HEK293 (cell line): ENCODE data around the gene ADPGK.

Experiments used
- GFI1B ChIP-seq: fragments of 450-650 bp; formaldehyde crosslinking; IDR thresholded peaks from 2 replicates; pipeline ENCODE4 v1.5.1; 2016; ENCODE audit warnings: missing biosample characterization, missing genetic modification characterization
- IKZF3 ChIP-seq: fragments of 450-650 bp; IDR thresholded peaks from 2 replicates; pipeline ENCODE4 v1.5.0; 2018; ENCODE audit warnings: missing biosample characterization, mild to moderate bottlenecking, missing genetic modification characterization, moderate library complexity
- KLF8 ChIP-seq: fragments of 450-650 bp; formaldehyde crosslinking; IDR thresholded peaks from 2 replicates; pipeline ENCODE4 v1.5.1; 2016; ENCODE audit warnings: missing biosample characterization, missing genetic modification characterization
- RBAK ChIP-seq: fragments of 450-650 bp; formaldehyde crosslinking; IDR thresholded peaks from 2 replicates; pipeline ENCODE4 v1.5.1; 2016; ENCODE audit warnings: missing biosample characterization, missing genetic modification characterization
- SP3 ChIP-seq: fragments of 450-650 bp; formaldehyde crosslinking; IDR thresholded peaks from 2 replicates; pipeline ENCODE4 v1.5.1; 2016; ENCODE audit warnings: missing biosample characterization, missing genetic modification characterization
- ZEB2 ChIP-seq: fragments of 450-650 bp; formaldehyde crosslinking; IDR thresholded peaks from 2 replicates; pipeline ENCODE4 v1.5.1; 2016; ENCODE audit warnings: missing biosample characterization, missing genetic modification characterization
- ZFHX2 ChIP-seq: fragments of 450-650 bp; formaldehyde crosslinking; conservative IDR thresholded peaks from 2 replicates; pipeline ENCODE4 v1.5.1; 2016; ENCODE audit warnings: missing biosample characterization, missing genetic modification characterization
- ZNF121 ChIP-seq: fragments of 450-650 bp; formaldehyde crosslinking; IDR thresholded peaks from 2 replicates; pipeline ENCODE4 v1.5.1; 2016; ENCODE audit warnings: missing biosample characterization, missing genetic modification characterization
- ZNF223 ChIP-seq: fragments of 450-650 bp; formaldehyde crosslinking; IDR thresholded peaks from 2 replicates; pipeline ENCODE4 v1.5.1; 2016; ENCODE audit warnings: missing biosample characterization, missing genetic modification characterization
- ZNF239 ChIP-seq: fragments of 450-650 bp; formaldehyde crosslinking; IDR thresholded peaks from 2 replicates; pipeline ENCODE4 v1.5.1; 2016; ENCODE audit warnings: missing biosample characterization, missing genetic modification characterization
- ZNF324 ChIP-seq: fragments of 450-650 bp; formaldehyde crosslinking; IDR thresholded peaks from 2 replicates; pipeline ENCODE4 v1.5.1; 2016; ENCODE audit warnings: missing biosample characterization, missing genetic modification characterization
- ZNF366 ChIP-seq: fragments of 450-650 bp; formaldehyde crosslinking; conservative IDR thresholded peaks from 2 replicates; pipeline ENCODE4 v1.5.1; 2016; ENCODE audit warnings: missing biosample characterization, missing genetic modification characterization
- ZNF473 ChIP-seq: fragments of 450-650 bp; formaldehyde crosslinking; IDR thresholded peaks from 2 replicates; pipeline ENCODE4 v1.5.1; 2017; ENCODE audit warnings: missing biosample characterization, missing genetic modification characterization
- ZNF48 ChIP-seq: fragments of 450-650 bp; formaldehyde crosslinking; IDR thresholded peaks from 2 replicates; pipeline ENCODE4 v1.5.1; 2016; ENCODE audit warnings: missing biosample characterization, missing genetic modification characterization
- ZNF549 ChIP-seq: fragments of 450-650 bp; IDR thresholded peaks from 2 replicates; pipeline ENCODE4 v1.5.1; 2018; ENCODE audit warnings: missing biosample characterization, missing genetic modification characterization, mild to moderate bottlenecking, inconsistent platforms, moderate library complexity
- ZNF621 ChIP-seq: fragments of 450-650 bp; formaldehyde crosslinking; IDR thresholded peaks from 2 replicates; pipeline ENCODE4 v1.5.1; 2017; ENCODE audit warnings: missing biosample characterization, missing genetic modification characterization
- ZNF664 ChIP-seq: fragments of 450-650 bp; formaldehyde crosslinking; IDR thresholded peaks from 2 replicates; pipeline ENCODE4 v1.5.1; 2016; ENCODE audit warnings: missing biosample characterization, missing genetic modification characterization
- ZNF791 ChIP-seq: fragments of 450-650 bp; formaldehyde crosslinking; IDR thresholded peaks from 2 replicates; pipeline ENCODE4 v1.5.1; 2016; ENCODE audit warnings: missing biosample characterization, missing genetic modification characterization
- ZSCAN30 ChIP-seq: fragments of 450-650 bp; IDR thresholded peaks from 2 replicates; pipeline ENCODE4 v1.5.1; 2018; ENCODE audit warnings: missing biosample characterization, mild to moderate bottlenecking, missing genetic modification characterization, moderate library complexity
- TF ChIP-seq, protein P1 (sequence below): fragments of 450-650 bp; formaldehyde crosslinking; IDR thresholded peaks from 2 replicates; pipeline ENCODE4 v1.5.1; 2016; ENCODE audit warnings: missing biosample characterization, missing genetic modification characterization
- TF ChIP-seq, protein P2 (sequence below): fragments of 450-650 bp; formaldehyde crosslinking; IDR thresholded peaks from 2 replicates; pipeline ENCODE4 v1.5.1; 2016; ENCODE audit warnings: missing biosample characterization, missing genetic modification characterization, borderline replicate concordance
- TF ChIP-seq, protein P3 (sequence below): fragments of 450-650 bp; formaldehyde crosslinking; IDR thresholded peaks from 2 replicates; pipeline ENCODE4 v1.5.1; 2016; ENCODE audit warnings: missing biosample characterization, missing genetic modification characterization, borderline replicate concordance
- TF ChIP-seq, protein P4 (sequence below): fragments of 450-650 bp; formaldehyde crosslinking; IDR thresholded peaks from 2 replicates; pipeline ENCODE4 v1.5.1; 2016; ENCODE audit warnings: missing biosample characterization, missing genetic modification characterization
- TF ChIP-seq, protein P5 (sequence below): fragments of 450-650 bp; formaldehyde crosslinking; IDR thresholded peaks from 2 replicates; pipeline ENCODE4 v1.5.1; 2016; ENCODE audit warnings: missing biosample characterization, missing genetic modification characterization

The ADPGK gene

DNA sequence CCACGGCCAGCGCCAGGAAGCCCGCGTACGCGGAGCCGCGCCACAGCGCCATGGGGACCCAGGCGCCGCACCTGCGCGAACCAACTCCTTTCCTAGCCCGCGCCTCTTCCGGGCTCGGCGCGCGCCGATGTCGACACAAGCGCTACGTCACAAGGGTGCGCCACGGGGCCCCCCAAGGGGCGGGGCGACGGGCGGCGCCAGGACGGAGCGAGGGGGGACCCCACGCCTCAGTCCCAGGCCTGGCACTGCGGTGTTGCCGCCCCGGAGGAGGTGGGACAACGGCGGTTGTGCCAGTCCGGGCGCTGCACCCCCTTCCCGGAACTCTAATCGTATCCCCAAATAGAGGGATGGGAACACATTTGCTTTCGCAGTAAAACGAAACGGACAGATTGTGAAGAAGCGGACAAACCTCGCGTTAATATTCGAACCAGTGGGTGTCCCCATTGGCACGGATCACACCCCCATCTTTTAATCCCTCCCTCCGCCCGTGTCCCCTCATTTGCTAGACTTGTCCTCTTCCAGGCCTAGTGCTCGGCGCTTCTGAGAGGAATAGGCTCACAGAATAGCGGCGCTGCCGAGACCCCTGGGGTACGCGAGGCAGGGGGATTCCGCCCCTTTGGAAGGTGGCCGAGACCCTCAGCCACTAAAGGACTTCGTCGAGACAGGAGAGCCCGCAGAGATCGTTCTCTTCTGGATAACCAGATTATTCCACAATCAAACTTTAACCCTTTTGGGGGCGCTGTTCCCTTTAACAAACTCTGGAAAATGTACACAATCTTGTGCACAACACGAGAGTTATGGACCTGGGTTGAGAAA lies at the start of gene ADPGK (continued):
- TF ChIP-seq, protein P1, sequence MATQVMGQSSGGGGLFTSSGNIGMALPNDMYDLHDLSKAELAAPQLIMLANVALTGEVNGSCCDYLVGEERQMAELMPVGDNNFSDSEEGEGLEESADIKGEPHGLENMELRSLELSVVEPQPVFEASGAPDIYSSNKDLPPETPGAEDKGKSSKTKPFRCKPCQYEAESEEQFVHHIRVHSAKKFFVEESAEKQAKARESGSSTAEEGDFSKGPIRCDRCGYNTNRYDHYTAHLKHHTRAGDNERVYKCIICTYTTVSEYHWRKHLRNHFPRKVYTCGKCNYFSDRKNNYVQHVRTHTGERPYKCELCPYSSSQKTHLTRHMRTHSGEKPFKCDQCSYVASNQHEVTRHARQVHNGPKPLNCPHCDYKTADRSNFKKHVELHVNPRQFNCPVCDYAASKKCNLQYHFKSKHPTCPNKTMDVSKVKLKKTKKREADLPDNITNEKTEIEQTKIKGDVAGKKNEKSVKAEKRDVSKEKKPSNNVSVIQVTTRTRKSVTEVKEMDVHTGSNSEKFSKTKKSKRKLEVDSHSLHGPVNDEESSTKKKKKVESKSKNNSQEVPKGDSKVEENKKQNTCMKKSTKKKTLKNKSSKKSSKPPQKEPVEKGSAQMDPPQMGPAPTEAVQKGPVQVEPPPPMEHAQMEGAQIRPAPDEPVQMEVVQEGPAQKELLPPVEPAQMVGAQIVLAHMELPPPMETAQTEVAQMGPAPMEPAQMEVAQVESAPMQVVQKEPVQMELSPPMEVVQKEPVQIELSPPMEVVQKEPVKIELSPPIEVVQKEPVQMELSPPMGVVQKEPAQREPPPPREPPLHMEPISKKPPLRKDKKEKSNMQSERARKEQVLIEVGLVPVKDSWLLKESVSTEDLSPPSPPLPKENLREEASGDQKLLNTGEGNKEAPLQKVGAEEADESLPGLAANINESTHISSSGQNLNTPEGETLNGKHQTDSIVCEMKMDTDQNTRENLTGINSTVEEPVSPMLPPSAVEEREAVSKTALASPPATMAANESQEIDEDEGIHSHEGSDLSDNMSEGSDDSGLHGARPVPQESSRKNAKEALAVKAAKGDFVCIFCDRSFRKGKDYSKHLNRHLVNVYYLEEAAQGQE = 0 out of 2 replicates have a peak, but pooled peaks have one; percentile 33
- TF ChIP-seq ZSCAN30 = peak; percentile 99
- TF ChIP-seq SP3 (tag by site-specific recombination) = peak; percentile 99
- TF ChIP-seq ZNF223 (tag by site-specific recombination) = peak; percentile 100
- TF ChIP-seq IKZF3 (tag by site-specific recombination) = peak; percentile 86
- TF ChIP-seq, protein P2, sequence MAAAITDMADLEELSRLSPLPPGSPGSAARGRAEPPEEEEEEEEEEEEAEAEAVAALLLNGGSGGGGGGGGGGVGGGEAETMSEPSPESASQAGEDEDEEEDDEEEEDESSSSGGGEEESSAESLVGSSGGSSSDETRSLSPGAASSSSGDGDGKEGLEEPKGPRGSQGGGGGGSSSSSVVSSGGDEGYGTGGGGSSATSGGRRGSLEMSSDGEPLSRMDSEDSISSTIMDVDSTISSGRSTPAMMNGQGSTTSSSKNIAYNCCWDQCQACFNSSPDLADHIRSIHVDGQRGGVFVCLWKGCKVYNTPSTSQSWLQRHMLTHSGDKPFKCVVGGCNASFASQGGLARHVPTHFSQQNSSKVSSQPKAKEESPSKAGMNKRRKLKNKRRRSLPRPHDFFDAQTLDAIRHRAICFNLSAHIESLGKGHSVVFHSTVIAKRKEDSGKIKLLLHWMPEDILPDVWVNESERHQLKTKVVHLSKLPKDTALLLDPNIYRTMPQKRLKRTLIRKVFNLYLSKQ (tag by site-specific recombination) = peak; percentile 34; the same call in 1 of the 2 replicates
- peak; percentile 42 for TF ChIP-seq ZNF239
- TF ChIP-seq ZFHX2 (tag by site-specific recombination) = peak; percentile 76
- TF ChIP-seq, protein P3, sequence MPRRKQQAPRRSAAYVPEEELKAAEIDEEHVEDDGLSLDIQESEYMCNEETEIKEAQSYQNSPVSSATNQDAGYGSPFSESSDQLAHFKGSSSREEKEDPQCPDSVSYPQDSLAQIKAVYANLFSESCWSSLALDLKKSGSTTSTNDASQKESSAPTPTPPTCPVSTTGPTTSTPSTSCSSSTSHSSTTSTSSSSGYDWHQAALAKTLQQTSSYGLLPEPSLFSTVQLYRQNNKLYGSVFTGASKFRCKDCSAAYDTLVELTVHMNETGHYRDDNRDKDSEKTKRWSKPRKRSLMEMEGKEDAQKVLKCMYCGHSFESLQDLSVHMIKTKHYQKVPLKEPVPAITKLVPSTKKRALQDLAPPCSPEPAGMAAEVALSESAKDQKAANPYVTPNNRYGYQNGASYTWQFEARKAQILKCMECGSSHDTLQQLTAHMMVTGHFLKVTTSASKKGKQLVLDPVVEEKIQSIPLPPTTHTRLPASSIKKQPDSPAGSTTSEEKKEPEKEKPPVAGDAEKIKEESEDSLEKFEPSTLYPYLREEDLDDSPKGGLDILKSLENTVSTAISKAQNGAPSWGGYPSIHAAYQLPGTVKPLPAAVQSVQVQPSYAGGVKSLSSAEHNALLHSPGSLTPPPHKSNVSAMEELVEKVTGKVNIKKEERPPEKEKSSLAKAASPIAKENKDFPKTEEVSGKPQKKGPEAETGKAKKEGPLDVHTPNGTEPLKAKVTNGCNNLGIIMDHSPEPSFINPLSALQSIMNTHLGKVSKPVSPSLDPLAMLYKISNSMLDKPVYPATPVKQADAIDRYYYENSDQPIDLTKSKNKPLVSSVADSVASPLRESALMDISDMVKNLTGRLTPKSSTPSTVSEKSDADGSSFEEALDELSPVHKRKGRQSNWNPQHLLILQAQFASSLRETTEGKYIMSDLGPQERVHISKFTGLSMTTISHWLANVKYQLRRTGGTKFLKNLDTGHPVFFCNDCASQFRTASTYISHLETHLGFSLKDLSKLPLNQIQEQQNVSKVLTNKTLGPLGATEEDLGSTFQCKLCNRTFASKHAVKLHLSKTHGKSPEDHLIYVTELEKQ (tag by site-specific recombination) = peak; percentile 89; the same call in 1 of the 2 replicates
- no peak for TF ChIP-seq ZNF791 (tag by site-specific recombination)
- no peak for TF ChIP-seq ZNF549
- TF ChIP-seq ZNF473 (tag by site-specific recombination) = no peak
- peak; percentile 96 for TF ChIP-seq ZNF366
- TF ChIP-seq ZNF664 = 0 out of 2 replicates have a peak, but pooled peaks have one; percentile 48
- TF ChIP-seq, protein P4, sequence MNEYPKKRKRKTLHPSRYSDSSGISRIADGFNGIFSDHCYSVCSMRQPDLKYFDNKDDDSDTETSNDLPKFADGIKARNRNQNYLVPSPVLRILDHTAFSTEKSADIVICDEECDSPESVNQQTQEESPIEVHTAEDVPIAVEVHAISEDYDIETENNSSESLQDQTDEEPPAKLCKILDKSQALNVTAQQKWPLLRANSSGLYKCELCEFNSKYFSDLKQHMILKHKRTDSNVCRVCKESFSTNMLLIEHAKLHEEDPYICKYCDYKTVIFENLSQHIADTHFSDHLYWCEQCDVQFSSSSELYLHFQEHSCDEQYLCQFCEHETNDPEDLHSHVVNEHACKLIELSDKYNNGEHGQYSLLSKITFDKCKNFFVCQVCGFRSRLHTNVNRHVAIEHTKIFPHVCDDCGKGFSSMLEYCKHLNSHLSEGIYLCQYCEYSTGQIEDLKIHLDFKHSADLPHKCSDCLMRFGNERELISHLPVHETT (tag by site-specific recombination) = peak; percentile 97
- peak; percentile 90 for TF ChIP-seq ZNF324
- peak; percentile 94 for TF ChIP-seq ZEB2 (tag by site-specific recombination)
- TF ChIP-seq RBAK (tag by site-specific recombination) = peak; percentile 61; the same call in 1 of the 2 replicates
- TF ChIP-seq KLF8 (tag by site-specific recombination) = peak; percentile 98
- peak; percentile 59; the same call in 1 of the 2 replicates for TF ChIP-seq ZNF121 (tag by site-specific recombination)
- TF ChIP-seq, protein P5, sequence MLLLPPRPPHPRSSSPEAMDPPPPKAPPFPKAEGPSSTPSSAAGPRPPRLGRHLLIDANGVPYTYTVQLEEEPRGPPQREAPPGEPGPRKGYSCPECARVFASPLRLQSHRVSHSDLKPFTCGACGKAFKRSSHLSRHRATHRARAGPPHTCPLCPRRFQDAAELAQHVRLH (tag by site-specific recombination) = peak; percentile 84
- TF ChIP-seq GFI1B (tag by site-specific recombination) = peak; percentile 58
- TF ChIP-seq ZNF48 (tag by site-specific recombination) = no peak
- TF ChIP-seq ZNF621 (tag by site-specific recombination) = no peak
